ENCODE results near the gene TNNT2. TPM values are rescaled to one million over a fixed set of nuclear protein-coding genes. Genes with fewer than 3 reads are reported as not detected.

Gene TNNT2
- total RNA-seq, 1 donor from 2014 or later: not detected

GRCh38 chr1:201320168-201320788, 57.2 kb downstream of the TNNT2 start:
- DNase-seq (ENCODE audit: low spot score in 2 of 2): no peak
- FAIRE-seq: no peak

GRCh38 chr1:201319631-201320030, 57.8 kb downstream of the TNNT2 start:
- DNase-seq (ENCODE audit: low spot score in 2 of 2): no peak
- no peak for FAIRE-seq

DNA sequence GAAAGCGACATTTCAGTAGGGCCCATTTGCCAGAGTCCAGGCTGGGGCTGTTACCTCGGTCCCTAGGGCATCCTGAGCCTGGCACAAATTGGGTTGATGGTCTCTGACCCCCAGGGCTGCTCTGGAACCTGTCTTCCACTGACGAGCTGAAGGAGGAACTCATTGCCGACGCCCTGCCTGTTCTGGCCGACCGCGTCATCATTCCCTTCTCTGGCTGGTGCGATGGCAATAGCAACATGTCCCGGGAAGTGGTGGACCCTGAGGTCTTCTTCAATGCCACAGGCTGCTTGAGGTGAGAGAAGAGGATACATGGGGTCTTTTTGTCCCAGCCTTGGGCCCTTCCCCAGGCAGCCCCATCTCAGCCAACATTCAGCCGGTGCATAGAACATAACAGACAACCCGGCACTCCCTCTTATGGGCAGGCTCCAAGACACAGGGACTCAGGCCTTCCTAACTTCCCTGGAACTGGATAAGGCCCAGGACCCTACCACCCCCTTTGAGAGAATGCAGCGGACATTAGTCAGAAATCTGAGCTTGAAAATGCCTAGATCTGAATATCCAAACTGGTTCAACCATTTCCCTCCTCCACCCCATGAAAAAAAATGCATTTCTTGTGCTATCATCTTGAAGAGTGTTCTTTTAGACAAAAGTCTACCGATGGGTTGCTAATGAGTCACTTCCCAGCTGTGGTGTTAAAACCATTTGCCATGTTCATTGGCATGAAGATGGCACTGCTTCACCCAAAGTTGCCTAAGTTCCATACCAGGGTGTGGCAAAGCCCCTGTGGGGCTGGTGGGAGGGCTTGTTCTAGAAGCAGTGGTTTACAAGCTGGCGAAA, 58.8 kb downstream of the TNNT2 start:
- no peak for DNase-seq (ENCODE audit: low spot score in 2 of 2)
- no peak for FAIRE-seq

DNA sequence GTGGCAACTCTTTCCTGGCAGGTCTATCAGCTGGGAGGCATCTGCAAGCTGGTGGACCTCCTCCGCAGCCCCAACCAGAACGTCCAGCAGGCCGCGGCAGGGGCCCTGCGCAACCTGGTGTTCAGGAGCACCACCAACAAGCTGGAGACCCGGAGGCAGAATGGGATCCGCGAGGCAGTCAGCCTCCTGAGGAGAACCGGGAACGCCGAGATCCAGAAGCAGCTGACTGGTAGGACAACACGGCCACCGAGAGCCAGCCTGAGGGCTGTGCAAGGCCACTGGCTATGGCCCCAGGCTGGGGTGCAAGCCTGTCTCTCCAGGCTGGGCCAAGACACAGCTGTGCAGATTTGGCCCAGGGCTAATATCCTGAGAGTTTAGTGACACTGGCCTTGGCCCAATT, 59.9 kb downstream of the TNNT2 start:
- DNase-seq (ENCODE audit: low spot score in 2 of 2) (no peak), FAIRE-seq (no peak)

DNA sequence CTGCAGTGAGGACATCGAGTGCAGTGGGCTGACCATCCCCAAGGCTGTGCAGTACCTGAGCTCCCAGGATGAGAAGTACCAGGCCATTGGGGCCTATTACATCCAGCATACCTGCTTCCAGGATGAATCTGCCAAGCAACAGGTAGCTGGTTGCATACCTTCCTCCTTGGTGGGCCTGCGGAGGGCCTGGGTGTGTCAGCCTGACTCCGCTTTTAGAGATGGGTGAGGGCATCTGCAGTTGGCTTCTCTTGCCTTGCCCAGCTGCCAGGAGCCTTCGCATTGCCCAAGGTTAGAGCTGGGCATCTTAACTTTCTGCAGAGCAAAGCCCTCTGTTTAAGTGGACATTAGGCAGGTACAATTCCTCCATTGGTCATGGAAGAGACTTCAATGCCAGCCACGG, 60.9 kb downstream of the TNNT2 start:
- DNase-seq (ENCODE audit: low spot score in 2 of 2): no peak
- no peak for FAIRE-seq

- no peak for FAIRE-seq
- no peak for DNase-seq (ENCODE audit: low spot score in 2 of 2)
These were observed 64.4 kb downstream of the TNNT2 start for GRCh38 chr1:201313086-201313485.

GRCh38 chr1:201312298-201312697, 65.2 kb downstream of the TNNT2 start:
- DNase-seq (ENCODE audit: low spot score in 2 of 2): no peak
- FAIRE-seq: no peak

DNA sequence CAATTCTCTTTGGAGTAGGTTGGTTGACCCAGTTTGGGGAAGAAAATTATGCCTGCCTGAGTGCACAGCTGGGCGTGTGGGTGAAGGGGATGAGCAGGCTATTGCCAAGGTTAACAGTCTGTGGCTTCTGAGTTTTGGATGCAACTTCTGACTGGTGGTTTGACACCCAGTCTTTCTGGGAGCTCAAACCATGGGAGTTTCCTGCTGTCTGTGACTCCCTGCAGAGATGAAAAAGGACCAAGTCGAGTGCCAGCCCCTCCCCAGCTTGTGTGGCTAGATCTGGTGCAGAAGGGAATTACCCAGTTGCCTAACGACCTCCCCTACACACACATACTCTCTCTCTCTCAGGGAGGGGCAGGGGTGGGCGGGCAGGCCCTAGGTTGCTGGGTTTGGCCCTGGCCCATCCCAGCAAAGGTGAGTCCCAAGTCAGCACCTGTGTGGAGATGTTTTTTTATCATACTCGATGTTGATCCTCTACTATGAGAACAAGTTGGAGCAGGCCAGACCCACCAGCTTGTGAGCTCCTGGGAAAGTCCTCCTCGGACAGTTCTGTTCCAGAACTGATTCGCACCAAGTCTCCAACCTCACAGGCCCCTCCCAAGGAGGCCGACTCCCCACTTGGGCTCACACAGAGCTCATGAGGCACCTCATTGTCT, 66.0 kb downstream of the TNNT2 start:
- FAIRE-seq (no peak), DNase-seq (ENCODE audit: low spot score in 2 of 2) (no peak)

GRCh38 chr1:201310986-201311355, 66.5 kb downstream of the TNNT2 start:
- no peak for FAIRE-seq
- DNase-seq (ENCODE audit: low spot score in 2 of 2): no peak

- FAIRE-seq: no peak
These were observed 67.1 kb downstream of the TNNT2 start for GRCh38 chr1:201310251-201310985.

GRCh38 chr1:201309416-201309815, 68.1 kb downstream of the TNNT2 start:
- FAIRE-seq (no peak), DNase-seq (ENCODE audit: low spot score in 2 of 2) (peak in 1 of 2 donors; percentile 60)

More at GRCh38 chr1:201310251-201310985, 67.1 kb downstream of the TNNT2 start:
- DNase-seq (ENCODE audit: low spot score in 2 of 2): no peak

Other genes with a start within 250 kb of the TNNT2 start
- 73.4 TPM for gene TMEM9, start 223.2 kb downstream of the TNNT2 start, total RNA-seq
- under 0.01 TPM for gene IGFN1, start 186.9 kb downstream of the TNNT2 start, total RNA-seq
- gene PKP1, start 94.2 kb downstream of the TNNT2 start, total RNA-seq: under 0.01 TPM
- not detected for gene LAD1, start 21.6 kb upstream of the TNNT2 start, total RNA-seq
- under 0.01 TPM for gene TNNI1, start 44.0 kb upstream of the TNNT2 start, total RNA-seq
- gene PHLDA3, start 91.5 kb upstream of the TNNT2 start, total RNA-seq: 5.7 TPM
- gene CSRP1, start 129.4 kb upstream of the TNNT2 start, total RNA-seq: 12.2 TPM
- 33.8 TPM for gene NAV1, start 161.4 kb upstream of the TNNT2 start, total RNA-seq

All from frontal cortex (tissue), 4 donors.